K562 (cell line): Measurements from ENCODE around the gene COL21A1. TPM values are rescaled to one million over a fixed set of nuclear protein-coding genes. Genes with fewer than 3 reads are reported as not detected.

Source experiments
- ATAC-seq: fragments of 200-7000 bp; cut with Tn5 transposase; 3 replicates; pipeline ENCODE4 v1.9.1; 2020; ENCODE audit warnings: moderate library complexity
- BruUV-seq: library from RNA; stranded (reverse); fragments of 400-500 nt; replicated peaks from 2 replicates; lab custom pipeline; 2021; lab: Mats Ljungman, UMichigan
- CTCF ChIA-PET: fragments of 300-600 bp; formaldehyde crosslinking; extraction: SDS; loops from one replicate; lab custom pipeline; 2021; ENCODE audit warnings: low intra/inter-chr PET ratio; lab: Yijun Ruan, JAX
- POLR2A ChIA-PET: fragments of 300-600, 350-650 bp; sonication (Branson Sonifier 250); formaldehyde crosslinking; extraction: SDS; loops from one replicate; lab custom pipeline; 2021; ENCODE audit warnings: antibody characterized with exemption, inconsistent platforms; lab: Yijun Ruan, JAX
- DNase-seq, 4 experiments: peaks; one replicate each; pipeline versions ENCODE4 v3.0.0 to v3.0.0-alpha.2; 2011 to 2018; ENCODE audit warnings: low spot score in 3 of 4, mixed read lengths in 3 of 4; ENCODE audit errors: extremely low read depth in 1 of 4
- FAIRE-seq: peaks from 2 replicates; lab custom pipeline; 2011; peaks lifted over from hg19 to GRCh38; lab: Jason Lieb, UNC
- H2AFZ ChIP-seq: 2 replicates; pipeline ENCODE4 v1.6.0; 2011; ENCODE audit warnings: low read depth, low read length, control low read depth, inconsistent platforms
- H3K27ac ChIP-seq: fragments of 200-600 bp; 3 replicates; pipeline ENCODE4 v1.8.0; 2011; ENCODE audit warnings: low read depth, mild to moderate bottlenecking, control low read depth, inconsistent platforms, low read length, moderate library complexity, mixed read lengths; ENCODE audit errors: extremely low read depth
- H3K27me3 ChIP-seq, 2 experiments: fragments of 300-600 bp in 1 of 2; 2 replicates in 1 of 2; 3 replicates in 1 of 2; pipeline versions ENCODE4 v1.6.0 to v1.8.0; 2011; ENCODE audit warnings: inconsistent platforms in 2 of 2, low read length in 2 of 2, mild to moderate bottlenecking in 1 of 2, mixed read lengths in 1 of 2, moderate library complexity in 1 of 2; ENCODE audit not compliant: control insufficient read depth in 2 of 2, insufficient read depth in 2 of 2
- H3K36me3 ChIP-seq: fragments of 300-600 bp; 3 replicates; pipeline ENCODE4 v1.8.0; 2011; ENCODE audit warnings: mild to moderate bottlenecking, low read length, inconsistent platforms; ENCODE audit not compliant: control insufficient read depth, insufficient read depth
- H3K4me1 ChIP-seq, 2 experiments: fragments of 200-600 bp in 1 of 2; replicated peaks in 1 of 2; 2 replicates in 1 of 2; 3 replicates in 1 of 2; pipeline versions ENCODE4 v1.5.1 to v1.8.0; 2011; ENCODE audit warnings: inconsistent platforms in 2 of 2, low read length in 2 of 2, mild to moderate bottlenecking in 1 of 2, mixed read lengths in 1 of 2, moderate library complexity in 1 of 2; ENCODE audit not compliant: control insufficient read depth in 2 of 2, insufficient read depth in 2 of 2
- H3K4me2 ChIP-seq: 2 replicates; pipeline ENCODE4 v1.6.1; 2011; ENCODE audit warnings: low read length, control low read depth, inconsistent platforms, mixed read lengths; ENCODE audit not compliant: insufficient read depth
- H3K4me3 ChIP-seq: fragments of 200-600 bp; sonication (generic), shearing (Covaris generic); 2 replicates; pipeline ENCODE4 v1.5.1; 2016; ENCODE audit warnings: control low read depth, inconsistent platforms
- H3K79me2 ChIP-seq: fragments of 200-600 bp; 3 replicates; pipeline ENCODE4 v1.8.0; 2011; ENCODE audit warnings: low read length, inconsistent platforms; ENCODE audit not compliant: control insufficient read depth, insufficient read depth
- H3K9ac ChIP-seq, 2 experiments: 2 replicates each; pipeline versions ENCODE4 v1.6.0 to v1.6.1; 2011; ENCODE audit warnings: low read depth in 2 of 2, low read length in 2 of 2, control low read depth in 1 of 2, inconsistent platforms in 1 of 2, mild to moderate bottlenecking in 1 of 2, mixed read lengths in 1 of 2; ENCODE audit not compliant: insufficient read depth in 1 of 2
- H3K9me1 ChIP-seq: one replicate; pipeline ENCODE4 v1.6.0; 2011; ENCODE audit warnings: inconsistent platforms, mild to moderate bottlenecking, low read length, moderate library complexity; ENCODE audit not compliant: control insufficient read depth, insufficient read depth
- H3K9me3 ChIP-seq: replicated peaks from 2 replicates; pipeline ENCODE4 v1.5.1; 2011; ENCODE audit warnings: low read depth, low read length, inconsistent platforms; ENCODE audit not compliant: control insufficient read depth, insufficient read depth
- H4K20me1 ChIP-seq: replicated peaks from 2 replicates; pipeline ENCODE4 v1.6.1; 2011; ENCODE audit warnings: low read length, inconsistent platforms, mixed read lengths; ENCODE audit not compliant: control insufficient read depth, insufficient read depth
- PCBP1 ChIP-seq: fragments of 200-400 bp; formaldehyde crosslinking; IDR thresholded peaks from 2 replicates; pipeline ENCODE4 v1.6.1; 2018; ENCODE audit warnings: mild to moderate bottlenecking, low read depth, low read length; ENCODE audit not compliant: poor library complexity, severe bottlenecking
- WGBS: fragments of 100-300 bp; shearing (Covaris generic); methylation state at CpG from one replicate; pipeline ENCODE4 v1.1.6; 2016; ENCODE audit warnings: low coverage, mixed read lengths; ENCODE audit not compliant: insufficient coverage; ENCODE audit errors: missing lambda C conversion rate; 5-methylcytosine and 5-hydroxymethylcytosine counted together
- in situ Hi-C: fragments of 300-500 bp; cut with MboI; formaldehyde crosslinking; loops from 4 replicates; pipeline ENCODE4 v1.15.0; 2018; ENCODE audit warnings: inconsistent platforms, mixed read lengths
- intact Hi-C: fragments of 100-400 bp; cut with micrococcal nuclease; formaldehyde crosslinking; loops from 2 replicates; pipeline ENCODE4 v1.14.2; 2022
- polyA plus RNA-seq, 8 experiments: library from polyadenylated mRNA; depleted of rRNA in 4 of 8; stranded (reverse) in 5 of 8; unstranded in 3 of 8; fragments of >200 nt; fragmentation: Nextera tagmentation in 2 of 8; fragmentation: Illumina TruSeq in 1 of 8; extraction: Ambion mirVana in 2 of 8; extraction: Trizol in 1 of 8; gene quantifications; 2 replicates each; pipeline versions ENCODE4 v1.2.1 to v1.2.3, GENCODE V29; 2011 to 2014; ENCODE audit warnings: inconsistent platforms in 1 of 8, missing spikeins in 1 of 8
- small RNA-seq: library from RNA; depleted of rRNA; stranded (forward); fragments of <200 nt; gene quantifications from one replicate; pipeline ENCODE3, GENCODE V24; 2014
- total RNA-seq, 7 experiments: library from RNA; depleted of rRNA in 6 of 7; stranded (reverse); fragments of >200 nt in 6 of 7; fragmentation: Illumina TruSeq in 2 of 7; extraction: Trizol in 2 of 7; gene quantifications; 2 replicates each; pipeline versions ENCODE4 v1.2.1 to v1.2.3, GENCODE V29; 2011 to 2021; ENCODE audit warnings: low replicate concordance in 1 of 7

COL21A1 gene
- total and polyA plus RNA-seq, 9 of the 15 experiments (the other 6 are each of a cell fraction or from before 2014, with no cell fraction given) = 0.03 to 0.76 (median 0.25) TPM

DNA sequence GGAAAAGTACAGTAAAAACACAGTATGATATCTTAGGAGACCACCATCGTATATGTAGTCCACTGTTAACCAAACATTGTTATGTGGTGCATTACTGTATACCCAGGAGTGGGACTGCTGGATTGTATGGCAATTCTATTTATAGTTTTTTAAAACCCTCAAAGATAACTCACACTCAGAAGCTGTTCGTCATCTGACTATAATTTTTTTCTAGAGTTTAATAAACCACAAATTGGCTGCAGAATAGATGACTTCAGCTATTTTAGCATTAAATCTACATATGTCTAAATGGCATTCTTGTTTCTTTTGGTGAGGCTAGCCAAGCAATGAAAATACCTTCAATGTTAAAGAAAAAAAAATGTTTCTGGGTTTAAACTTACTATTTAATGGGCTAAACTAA, 237.7 kb downstream of the COL21A1 start:
- in situ Hi-C loops (no loop called here), intact Hi-C loops (no loop called here)
- no peak overlapping the region for H3K27ac ChIP-seq
- no peaks in the 10 kb centered on the region for H3K36me3 ChIP-seq
- ChIA-PET POLR2A (no interaction called here), CTCF (no interaction called here)
- no peak for ATAC-seq
- no peak for TF ChIP-seq PCBP1
- no peaks in the 10 kb centered on the region; the same call in 1 of the 2 replicates for H3K9me3 ChIP-seq
- no peak overlapping the region for H3K4me2 ChIP-seq
- H3K4me3 ChIP-seq = no peak overlapping the region
- H3K9me1 ChIP-seq = no peaks in the 10 kb centered on the region
- BruUV-seq = no TSS peak
- no peak overlapping the region for H3K9ac ChIP-seq
- H4K20me1 ChIP-seq = no peaks in the 10 kb centered on the region
- no peaks in the 10 kb centered on the region for H3K27me3 ChIP-seq
- 0% methylated on average over 2 of the region's 2 CpGs for WGBS
- H3K4me1 ChIP-seq = no peaks in the 10 kb centered on the region
- H3K79me2 ChIP-seq = no peaks in the 10 kb centered on the region
- DNase-seq = no peak
- H2AFZ ChIP-seq = no peak overlapping the region
- no peak for FAIRE-seq

Small RNA genes lying within 50 kb of the gene (small RNA-seq; reads per million reads assigned to genes)
- not detected for gene DHFRP6
